Tibial nerve (tissue), 4 donors: ENCODE data around the gene WSCD2. TPM values are rescaled to one million over a fixed set of nuclear protein-coding genes. Genes with fewer than 3 reads are reported as not detected.

Experiments
- DNase-seq, 2 donors: peaks; one replicate each; pipeline ENCODE4 v3.0.0-alpha.2; 2019; ENCODE audit warnings: low spot score in 2 of 2
- H3K27ac ChIP-seq, 4 donors: fragments of 200-600 bp; sonication (generic) in 3 of 4; one replicate each; pipeline ENCODE4 v1.5.1; 2017 to 2019; ENCODE audit warnings: mild to moderate bottlenecking in 1 of 4
- H3K27me3 ChIP-seq, 2 donors: fragments of 200-600 bp; sonication (generic) in 1 of 2; one replicate each; pipeline versions ENCODE4 v1.5.1 to v1.6.0; 2017 to 2019
- H3K36me3 ChIP-seq, 3 donors: fragments of 200-600 bp; sonication (generic); one replicate each; pipeline ENCODE4 v1.5.1; 2018 to 2019
- H3K4me1 ChIP-seq, 4 donors: fragments of 200-600 bp; sonication (generic) in 3 of 4; one replicate each; pipeline ENCODE4 v1.5.1; 2017 to 2019
- H3K4me3 ChIP-seq, 4 donors: fragments of 200-600 bp; sonication (generic) in 3 of 4; one replicate each; pipeline ENCODE4 v1.5.1; 2017 to 2019; ENCODE audit warnings: mild to moderate bottlenecking in 1 of 4, moderate library complexity in 1 of 4
- H3K9me3 ChIP-seq, 4 donors: fragments of 200-600 bp; sonication (generic) in 3 of 4; one replicate each; pipeline ENCODE4 v1.5.1; 2017 to 2019
- CTCF ChIP-seq, 5 experiments: fragments of 200-600 bp in 3 of 5; fragments of 450-650 bp in 2 of 5; sonication (generic) in 3 of 5; IDR thresholded peaks; one replicate each; pipeline ENCODE4 v1.5.1; 2016 to 2019; ENCODE audit warnings: antibody characterized with exemption in 5 of 5, mild to moderate bottlenecking in 3 of 5, moderate library complexity in 2 of 5
- EP300 ChIP-seq, 2 donors: sonication (generic); formaldehyde crosslinking; IDR thresholded peaks; one replicate each; pipeline ENCODE4 v1.6.1; 2017; ENCODE audit warnings: antibody characterized with exemption in 2 of 2, mild to moderate bottlenecking in 1 of 2
- POLR2A ChIP-seq, 2 donors: fragments of 450-650 bp; IDR thresholded peaks; one replicate each; pipeline ENCODE4 v1.6.1; 2017; ENCODE audit warnings: antibody characterized with exemption in 2 of 2, mild to moderate bottlenecking in 2 of 2, moderate library complexity in 2 of 2
- WGBS, 2 donors: methylation state at CpG; one replicate each; pipeline ENCODE4 v1.1.5; 2018; 5-methylcytosine and 5-hydroxymethylcytosine counted together
- total RNA-seq, 4 donors: library from RNA; depleted of rRNA; stranded (reverse); fragments of >200 nt; gene quantifications; one replicate each; pipeline ENCODE4 v1.1.0, GENCODE V29; 2016

Gene WSCD2
- total RNA-seq, 4 donors from 2014 or later = 4.2 to 38.9 (median 20.8) TPM

DNA sequence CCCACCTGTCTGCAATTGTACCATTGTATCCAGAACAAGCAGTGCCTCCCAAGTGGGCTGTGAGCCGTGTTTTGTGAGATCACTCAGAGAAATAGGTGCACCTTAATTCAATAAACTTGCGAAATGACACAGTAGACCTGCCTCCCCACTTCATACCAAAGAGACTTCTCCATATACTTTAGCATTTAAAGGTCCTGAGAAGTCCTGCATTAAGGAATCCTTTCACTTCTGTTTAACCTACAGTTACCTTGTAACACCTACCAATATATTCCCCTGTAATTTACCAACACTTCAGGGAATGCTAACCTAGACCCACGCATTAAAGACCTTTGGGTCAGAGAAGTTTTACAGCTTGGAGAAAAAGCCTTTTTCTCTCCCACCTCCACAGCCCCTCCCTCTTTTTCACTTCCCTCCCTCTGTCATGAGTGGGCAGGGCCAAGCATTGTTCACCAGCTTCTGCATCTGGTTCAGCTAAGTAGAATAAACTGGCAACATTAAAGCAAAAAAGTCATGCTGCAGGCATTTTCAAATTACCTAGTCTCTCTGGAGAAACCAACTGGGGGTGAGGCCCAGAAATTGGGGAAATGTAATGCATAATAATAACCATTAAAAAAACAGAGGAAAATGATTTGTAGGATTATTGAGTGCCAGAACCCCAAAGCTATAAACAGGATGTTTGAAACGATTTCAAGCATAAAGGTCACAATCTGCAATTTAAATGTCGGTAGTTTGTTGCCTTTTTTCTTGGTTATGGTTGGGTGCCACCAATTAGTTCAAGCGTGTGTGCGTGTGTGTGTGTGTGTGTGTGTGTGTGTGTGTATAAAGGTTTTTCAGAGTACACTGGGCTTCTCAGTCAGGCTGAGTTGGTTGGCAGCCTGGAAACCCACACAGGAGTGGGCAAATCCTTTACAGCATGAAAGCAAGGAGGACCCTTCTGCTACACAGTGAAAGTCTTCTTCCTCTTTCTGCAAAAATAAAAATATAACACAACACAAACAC, 13.7 kb upstream of the WSCD2 start:
- no peak for TF ChIP-seq EP300 (IDR thresholded peaks at IDR 0.05)
- no peak for TF ChIP-seq POLR2A (IDR thresholded peaks at IDR 0.05)
- no peak for TF ChIP-seq CTCF (IDR thresholded peaks at IDR 0.05)
- H3K36me3 ChIP-seq = no peaks in the 10 kb centered on the region
- peak overlapping the region in 2 of 4 donors; percentile 61 to 62 for H3K27ac ChIP-seq
- no peak overlapping the region for H3K4me3 ChIP-seq
- no peak for DNase-seq
- peaks cover 0 to 51% (median 7%) of the 10 kb centered on the region in 4 donors for H3K4me1 ChIP-seq
- H3K27me3 ChIP-seq = no peaks in the 10 kb centered on the region
- no peaks in the 10 kb centered on the region for H3K9me3 ChIP-seq
- 29 to 37% methylated on average over 7 of the region's 7 CpGs for WGBS, 2 donors

GRCh38 chr12:108116254-108116653, 12.8 kb upstream of the WSCD2 start:
- Histone ChIP-seq H3K4me3 (no peak overlapping the region), H3K36me3 (no peaks in the 10 kb centered on the region), H3K27ac (peak overlapping the region in 2 of 4 donors; percentile 61 to 62), H3K27me3 (no peaks in the 10 kb centered on the region), H3K4me1 (peaks cover 0 to 51% (median 7%) of the 10 kb centered on the region in 4 donors), H3K9me3 (no peaks in the 10 kb centered on the region)
- no peak for DNase-seq
- 68 to 72% methylated on average over 4 of the region's 4 CpGs for WGBS, 2 donors
- TF ChIP-seq EP300 (IDR thresholded peaks at IDR 0.05) = no peak
- TF ChIP-seq CTCF (IDR thresholded peaks at IDR 0.05) = no peak
- TF ChIP-seq POLR2A (IDR thresholded peaks at IDR 0.05) = no peak

- 40 to 44% methylated on average over 1 of the region's 1 CpG for WGBS, 2 donors
- Histone ChIP-seq H3K9me3 (no peaks in the 10 kb centered on the region), H3K4me1 (peaks cover 0 to 51% (median 7%) of the 10 kb centered on the region in 4 donors), H3K27me3 (no peaks in the 10 kb centered on the region), H3K4me3 (no peak overlapping the region), H3K36me3 (no peaks in the 10 kb centered on the region), H3K27ac (peak overlapping the region in 1 of 4 donors; percentile 61)
- no peak for TF ChIP-seq POLR2A (IDR thresholded peaks at IDR 0.05)
- no peak for TF ChIP-seq CTCF (IDR thresholded peaks at IDR 0.05)
- TF ChIP-seq EP300 (IDR thresholded peaks at IDR 0.05) = no peak
- no peak for DNase-seq
Observed at GRCh38 chr12:108116699-108117098, 12.4 kb upstream of the WSCD2 start.

- WGBS, 2 donors = 89 to 92% methylated on average over 6 of the region's 6 CpGs
- TF ChIP-seq CTCF (IDR thresholded peaks at IDR 0.05) (no peak), EP300 (IDR thresholded peaks at IDR 0.05) (no peak), POLR2A (IDR thresholded peaks at IDR 0.05) (no peak)
- Histone ChIP-seq H3K27me3 (no peaks in the 10 kb centered on the region), H3K4me1 (peaks cover 0 to 51% (median 7%) of the 10 kb centered on the region in 4 donors), H3K9me3 (no peaks in the 10 kb centered on the region), H3K36me3 (no peaks in the 10 kb centered on the region), H3K27ac (peak overlapping the region in 1 of 4 donors; percentile 10), H3K4me3 (no peak overlapping the region)
- no peak for DNase-seq
Observed at GRCh38 chr12:108117163-108117849, 11.8 kb upstream of the WSCD2 start.
